Smooth muscle cell (in vitro differentiated cells): ENCODE data around the gene ZBTB16. TPM values are rescaled to one million over a fixed set of nuclear protein-coding genes. Genes with fewer than 3 reads are reported as not detected.

Experiments
- DNase-seq: peaks from one replicate; lab custom pipeline; 2025; ENCODE audit not compliant: unreplicated experiment; lab: John Stamatoyannopoulos, UW
- H2AFZ ChIP-seq: fragments of 200-600 bp; sonication (generic); 2 replicates; pipeline ENCODE4 v1.6.0; 2016; ENCODE audit warnings: antibody characterized with exemption, low read depth, mild to moderate bottlenecking
- H3F3A ChIP-seq: fragments of 200-600 bp; sonication (generic); 2 replicates; pipeline ENCODE4 v1.6.0; 2017; ENCODE audit warnings: antibody characterized with exemption, low read depth
- H3K27ac ChIP-seq: fragments of 200-600 bp; sonication (generic); 2 replicates; pipeline ENCODE4 v1.5.1; 2016; ENCODE audit warnings: low read depth, mild to moderate bottlenecking
- H3K27me3 ChIP-seq: fragments of 200-600 bp; sonication (generic); 2 replicates; pipeline ENCODE4 v1.6.1; 2016; ENCODE audit warnings: low read depth, mild to moderate bottlenecking
- H3K36me3 ChIP-seq: fragments of 200-600 bp; sonication (generic); 2 replicates; pipeline ENCODE4 v1.5.1; 2016; ENCODE audit warnings: low read depth
- H3K4me1 ChIP-seq: fragments of 200-600 bp; sonication (generic); 2 replicates; pipeline ENCODE4 v1.5.1; 2016; ENCODE audit warnings: low read depth
- H3K4me2 ChIP-seq: fragments of 200-600 bp; sonication (generic); 2 replicates; pipeline ENCODE4 v1.6.0; 2016; ENCODE audit warnings: mild to moderate bottlenecking
- H3K4me3 ChIP-seq: fragments of 200-600 bp; sonication (generic); 2 replicates; pipeline ENCODE4 v1.5.1; 2016; ENCODE audit warnings: mild to moderate bottlenecking
- H3K79me2 ChIP-seq: fragments of 200-600 bp; sonication (generic); 2 replicates; pipeline ENCODE4 v1.6.0; 2016; ENCODE audit warnings: low read depth, mild to moderate bottlenecking
- H3K9ac ChIP-seq: fragments of 200-600 bp; sonication (generic); 2 replicates; pipeline ENCODE4 v1.6.0; 2016; ENCODE audit warnings: low read depth
- H3K9me3 ChIP-seq: fragments of 200-600 bp; sonication (generic); replicated peaks from 2 replicates; pipeline ENCODE4 v1.5.1; 2016; ENCODE audit warnings: low read depth
- H4K20me1 ChIP-seq: fragments of 200-600 bp; sonication (generic); 2 replicates; pipeline ENCODE4 v1.6.0; 2016; ENCODE audit warnings: low read depth
- WGBS: methylation state at CpG from one replicate; pipeline ENCODE4 v1.1.7; 2016; ENCODE audit warnings: low lambda C conversion rate; 5-methylcytosine and 5-hydroxymethylcytosine counted together
- polyA plus RNA-seq: library from polyadenylated mRNA; unstranded; fragments of >200 nt; fragmentation: Nextera tagmentation; extraction: Ambion mirVana; gene quantifications from 2 replicates; pipeline ENCODE4 v1.2.1, GENCODE V29; 2016
- total RNA-seq: library from RNA; depleted of rRNA; stranded (reverse); fragments of >200 nt; gene quantifications from 2 replicates; pipeline ENCODE4 v1.2.3, GENCODE V29; 2014
- TF ChIP-seq, protein P1 (sequence below): fragments of 200-600 bp; sonication (generic); IDR thresholded peaks from 2 replicates; pipeline ENCODE4 v1.5.1; 2017; ENCODE audit warnings: borderline replicate concordance, mild to moderate bottlenecking, antibody characterized with exemption; ENCODE audit not compliant: insufficient read depth, poor library complexity, severe bottlenecking

Gene ZBTB16
- total and polyA plus RNA-seq, 2 experiments from 2014 or later: not detected

DNA sequence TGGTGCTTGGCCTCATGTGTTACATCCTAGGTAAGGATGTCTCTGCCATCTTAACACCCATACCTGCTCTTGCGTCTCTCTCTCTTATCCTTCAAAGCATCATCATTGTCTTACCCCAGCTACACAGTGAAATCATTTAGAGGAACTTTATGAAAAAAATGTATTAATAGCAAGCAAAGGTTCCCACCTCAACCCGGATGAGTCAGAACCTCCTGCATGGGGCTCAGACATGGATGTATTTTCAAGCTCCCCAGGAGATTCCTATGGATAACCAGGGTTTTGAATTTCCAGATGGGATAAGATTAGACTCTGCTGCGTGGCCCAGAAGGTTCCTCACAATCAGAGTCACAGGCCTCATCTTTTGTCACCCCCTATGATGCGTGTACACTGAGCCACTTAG, 147.6 kb downstream of the ZBTB16 start:
- H3K9me3 ChIP-seq: no peaks in the 10 kb centered on the region
- H2AFZ ChIP-seq: no peak overlapping the region
- no peak for DNase-seq
- no peaks in the 10 kb centered on the region for H3K79me2 ChIP-seq
- H3K9ac ChIP-seq: no peak overlapping the region
- no peaks in the 10 kb centered on the region for H3F3A ChIP-seq
- peaks cover 51% of the 10 kb centered on the region for H3K27me3 ChIP-seq
- H3K4me1 ChIP-seq: peaks cover 33% of the 10 kb centered on the region
- H4K20me1 ChIP-seq: no peaks in the 10 kb centered on the region
- H3K36me3 ChIP-seq: no peaks in the 10 kb centered on the region
- H3K4me2 ChIP-seq: no peak overlapping the region
- no peak overlapping the region for H3K4me3 ChIP-seq
- WGBS: 58% methylated on average over 4 of the region's 4 CpGs
- TF ChIP-seq, protein P1, sequence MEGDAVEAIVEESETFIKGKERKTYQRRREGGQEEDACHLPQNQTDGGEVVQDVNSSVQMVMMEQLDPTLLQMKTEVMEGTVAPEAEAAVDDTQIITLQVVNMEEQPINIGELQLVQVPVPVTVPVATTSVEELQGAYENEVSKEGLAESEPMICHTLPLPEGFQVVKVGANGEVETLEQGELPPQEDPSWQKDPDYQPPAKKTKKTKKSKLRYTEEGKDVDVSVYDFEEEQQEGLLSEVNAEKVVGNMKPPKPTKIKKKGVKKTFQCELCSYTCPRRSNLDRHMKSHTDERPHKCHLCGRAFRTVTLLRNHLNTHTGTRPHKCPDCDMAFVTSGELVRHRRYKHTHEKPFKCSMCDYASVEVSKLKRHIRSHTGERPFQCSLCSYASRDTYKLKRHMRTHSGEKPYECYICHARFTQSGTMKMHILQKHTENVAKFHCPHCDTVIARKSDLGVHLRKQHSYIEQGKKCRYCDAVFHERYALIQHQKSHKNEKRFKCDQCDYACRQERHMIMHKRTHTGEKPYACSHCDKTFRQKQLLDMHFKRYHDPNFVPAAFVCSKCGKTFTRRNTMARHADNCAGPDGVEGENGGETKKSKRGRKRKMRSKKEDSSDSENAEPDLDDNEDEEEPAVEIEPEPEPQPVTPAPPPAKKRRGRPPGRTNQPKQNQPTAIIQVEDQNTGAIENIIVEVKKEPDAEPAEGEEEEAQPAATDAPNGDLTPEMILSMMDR: no peak
- no peak overlapping the region for H3K27ac ChIP-seq

- TF ChIP-seq, protein P1: no peak
- Histone ChIP-seq H3K9ac (no peak overlapping the region), H2AFZ (no peak overlapping the region), H3K9me3 (no peaks in the 10 kb centered on the region), H4K20me1 (no peaks in the 10 kb centered on the region), H3K4me1 (peaks cover 46% of the 10 kb centered on the region), H3K27me3 (peaks cover 64% of the 10 kb centered on the region), H3K27ac (no peak overlapping the region), H3K4me2 (no peak overlapping the region), H3K79me2 (no peaks in the 10 kb centered on the region), H3F3A (no peaks in the 10 kb centered on the region), H3K4me3 (no peak overlapping the region), H3K36me3 (no peaks in the 10 kb centered on the region)
- DNase-seq: no peak
- 93% methylated on average over 2 of the region's 2 CpGs for WGBS
Observed at GRCh38 chr11:114208377-114208776, 148.9 kb downstream of the ZBTB16 start.

GRCh38 chr11:114209343-114209742, 149.8 kb downstream of the ZBTB16 start:
- no peak overlapping the region for H3K27ac ChIP-seq
- DNase-seq: no peak
- TF ChIP-seq, protein P1: no peak
- H3F3A ChIP-seq: no peaks in the 10 kb centered on the region
- no peaks in the 10 kb centered on the region for H4K20me1 ChIP-seq
- H3K9ac ChIP-seq: no peak overlapping the region
- WGBS: 73% methylated on average over 2 of the region's 2 CpGs
- H3K4me2 ChIP-seq: no peak overlapping the region
- H2AFZ ChIP-seq: no peak overlapping the region
- no peak overlapping the region for H3K4me3 ChIP-seq
- no peaks in the 10 kb centered on the region for H3K79me2 ChIP-seq
- no peaks in the 10 kb centered on the region for H3K36me3 ChIP-seq
- no peaks in the 10 kb centered on the region for H3K9me3 ChIP-seq
- H3K27me3 ChIP-seq: peaks cover 74% of the 10 kb centered on the region
- peaks cover 55% of the 10 kb centered on the region for H3K4me1 ChIP-seq

DNA sequence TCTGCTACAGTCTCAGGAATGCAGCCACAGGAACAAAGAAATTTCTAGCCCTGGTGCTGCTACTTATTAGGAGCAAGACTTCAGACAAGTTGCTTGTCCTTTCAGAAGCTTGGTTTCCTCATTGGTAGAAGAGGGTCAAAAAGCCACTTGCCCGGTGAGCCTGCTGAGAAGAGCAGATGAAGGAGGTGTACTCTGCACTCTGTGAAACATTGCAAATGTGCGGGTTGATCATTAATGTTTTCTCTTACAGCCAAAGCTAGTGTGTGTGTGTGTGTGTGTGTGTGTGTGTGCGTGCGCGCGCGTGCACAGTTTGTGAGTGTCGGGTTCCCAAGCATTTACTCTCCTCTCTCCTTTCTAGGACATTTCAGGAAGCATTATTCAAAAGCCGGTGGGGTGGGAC, 150.4 kb downstream of the ZBTB16 start:
- Histone ChIP-seq H3K9me3 (no peaks in the 10 kb centered on the region), H3K27me3 (peaks cover 74% of the 10 kb centered on the region), H3K36me3 (no peaks in the 10 kb centered on the region), H3K79me2 (no peaks in the 10 kb centered on the region), H3F3A (no peaks in the 10 kb centered on the region), H3K4me3 (no peak overlapping the region), H2AFZ (no peak overlapping the region), H3K4me2 (no peak overlapping the region), H3K4me1 (peaks cover 58% of the 10 kb centered on the region), H4K20me1 (no peaks in the 10 kb centered on the region), H3K9ac (no peak overlapping the region), H3K27ac (no peak overlapping the region)
- no peak for DNase-seq
- TF ChIP-seq, protein P1: no peak
- 96% methylated on average over 9 of the region's 9 CpGs for WGBS
